HG03558 (cell line): ENCODE measurements around the gene VSNL1.
"Not testable (repeated sequence)": the region's sequence is repeated elsewhere in the genome, so short reads cannot be mapped to it uniquely, and the experiment has no call there.

Experiments
- ATAC-seq: cut with Tn5 transposase; IDR thresholded peaks from one replicate; pipeline ENCODE4 v1.9.1; 2021; ENCODE audit warnings: moderate number of reproducible peaks; ENCODE audit not compliant: unreplicated experiment; ENCODE audit errors: extremely low read depth

The VSNL1 gene

GRCh38 chr2:17540813-17541530 is 476 bp downstream of the VSNL1 start:
- no peak for ATAC-seq

DNA sequence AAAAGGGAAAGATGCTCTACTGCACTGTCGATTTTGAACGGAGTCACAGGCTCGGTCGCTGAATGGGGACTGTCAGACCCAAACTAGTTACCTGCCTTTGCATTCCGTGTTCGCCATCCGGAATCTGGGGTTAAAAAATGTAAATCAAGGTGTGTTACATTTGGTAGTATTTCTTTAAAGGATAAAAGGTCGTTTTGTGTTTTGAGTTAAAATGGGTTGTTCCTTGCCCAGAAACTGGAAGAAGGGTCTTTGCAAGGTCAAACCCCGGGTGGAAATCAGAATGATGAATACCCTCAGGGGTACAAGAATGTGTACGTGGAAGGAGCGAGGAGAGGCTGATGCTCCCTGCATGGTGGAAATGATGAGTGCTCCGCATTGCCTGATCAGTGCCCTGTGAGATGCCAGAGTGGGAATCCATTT is 1.0 kb downstream of the VSNL1 start:
- no peak for ATAC-seq

- ATAC-seq, result no peak
These were observed 2.0 kb downstream of the VSNL1 start for GRCh38 chr2:17542471-17542870.

DNA sequence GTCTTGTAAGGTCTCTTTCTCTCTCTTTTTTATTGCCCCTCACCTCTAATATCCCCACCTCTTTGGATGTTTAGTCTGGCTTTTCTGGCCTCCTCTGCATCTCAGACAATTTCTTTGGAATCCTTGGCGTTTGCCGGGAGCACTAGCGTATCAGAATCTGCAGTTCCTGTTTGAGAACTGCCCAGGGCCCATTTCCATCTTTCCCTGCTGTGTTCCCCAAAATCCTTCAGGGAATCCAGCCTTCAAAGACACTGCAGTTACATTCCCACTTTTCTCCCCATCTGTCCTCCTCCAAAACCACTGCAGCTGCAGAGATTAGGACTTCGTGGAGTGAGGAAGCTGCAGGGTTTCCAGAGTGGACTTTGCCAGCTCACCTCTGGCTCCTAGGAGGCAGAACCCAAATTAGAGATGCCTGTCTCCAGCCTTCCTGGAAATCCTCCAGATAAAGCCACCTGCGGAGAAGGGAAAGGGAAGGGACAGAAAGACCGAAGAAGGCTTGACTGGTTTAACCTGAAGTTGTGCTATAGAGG is 2.7 kb downstream of the VSNL1 start:
- no peak for ATAC-seq

DNA sequence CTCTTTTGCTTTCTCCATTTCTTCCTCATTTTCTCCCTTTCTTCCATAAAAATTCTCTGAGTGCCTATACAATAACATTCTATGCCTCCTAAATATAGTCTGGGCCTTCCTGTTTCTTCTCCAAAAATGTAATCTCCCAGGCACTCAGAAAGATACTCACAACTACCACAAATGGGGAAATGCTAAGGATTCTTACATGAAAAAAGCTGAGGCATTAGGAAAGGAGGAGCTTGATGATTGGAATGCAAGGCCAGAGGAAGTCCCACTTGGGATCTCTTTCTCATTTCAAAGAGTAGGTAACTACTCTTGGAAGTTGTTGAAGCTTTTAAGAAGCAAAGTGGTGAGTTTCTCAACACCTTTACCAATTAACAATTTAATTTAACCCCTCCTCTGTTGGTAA is 3.4 kb downstream of the VSNL1 start:
- no peak for ATAC-seq

GRCh38 chr2:17544256-17544655 is 3.8 kb downstream of the VSNL1 start:
- ATAC-seq, result no peak

- no peak for ATAC-seq
These were observed 5.5 kb downstream of the VSNL1 start for GRCh38 chr2:17545680-17546613.

- ATAC-seq, result no peak
These were observed 6.7 kb downstream of the VSNL1 start for GRCh38 chr2:17547237-17547636.

GRCh38 chr2:17547737-17548136 is 7.2 kb downstream of the VSNL1 start:
- ATAC-seq, result no peak

- ATAC-seq, result no peak
These were observed 10.4 kb downstream of the VSNL1 start for GRCh38 chr2:17550907-17551306.

GRCh38 chr2:17555150-17555549 is 14.7 kb downstream of the VSNL1 start:
- ATAC-seq, result no peak

GRCh38 chr2:17557596-17557995 is 17.1 kb downstream of the VSNL1 start:
- ATAC-seq, result no peak

DNA sequence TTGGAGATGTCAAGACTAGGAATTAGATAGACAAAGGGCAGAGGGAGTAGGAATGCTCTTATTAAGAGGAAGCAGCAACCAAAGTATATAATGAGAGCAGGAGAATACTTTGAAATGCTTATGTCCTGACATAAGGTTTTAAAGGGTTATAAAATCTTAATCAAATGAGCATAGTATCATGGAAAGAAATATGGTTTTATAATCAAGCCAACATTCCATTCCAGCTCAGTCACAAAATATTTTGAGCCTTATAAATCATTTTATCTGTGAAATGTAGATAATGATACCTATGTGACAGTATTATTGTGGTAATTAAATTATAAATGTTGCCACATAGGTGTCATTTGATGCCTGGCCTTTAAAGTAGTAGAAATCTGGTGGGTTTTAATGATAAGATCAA is 17.6 kb downstream of the VSNL1 start:
- ATAC-seq, result no peak

GRCh38 chr2:17558878-17559277 is 18.4 kb downstream of the VSNL1 start:
- no peak for ATAC-seq

GRCh38 chr2:17565726-17566125 is 25.2 kb downstream of the VSNL1 start:
- not testable (repeated sequence) for ATAC-seq

DNA sequence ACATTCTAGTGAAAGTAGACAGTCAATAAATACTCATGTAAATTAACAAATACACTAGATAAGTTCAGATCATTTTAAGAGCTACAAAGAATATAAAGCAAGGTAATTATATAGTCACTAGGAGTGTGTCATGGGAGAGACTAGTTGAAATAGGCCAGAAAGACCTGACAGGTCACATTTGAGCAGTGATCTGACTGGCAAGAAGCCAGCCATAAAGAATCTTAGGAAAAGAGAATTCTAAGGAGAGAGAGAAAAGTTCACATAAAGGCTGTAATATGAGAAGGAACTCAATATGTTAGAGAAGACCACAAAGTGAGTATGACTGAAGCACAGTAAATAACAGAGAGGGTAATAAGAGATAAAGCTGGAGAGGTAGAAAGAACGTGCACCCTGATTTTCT is 31.2 kb downstream of the VSNL1 start:
- no peak for ATAC-seq

- no peak for ATAC-seq
These were observed 32.7 kb downstream of the VSNL1 start for GRCh38 chr2:17573085-17573803.

DNA sequence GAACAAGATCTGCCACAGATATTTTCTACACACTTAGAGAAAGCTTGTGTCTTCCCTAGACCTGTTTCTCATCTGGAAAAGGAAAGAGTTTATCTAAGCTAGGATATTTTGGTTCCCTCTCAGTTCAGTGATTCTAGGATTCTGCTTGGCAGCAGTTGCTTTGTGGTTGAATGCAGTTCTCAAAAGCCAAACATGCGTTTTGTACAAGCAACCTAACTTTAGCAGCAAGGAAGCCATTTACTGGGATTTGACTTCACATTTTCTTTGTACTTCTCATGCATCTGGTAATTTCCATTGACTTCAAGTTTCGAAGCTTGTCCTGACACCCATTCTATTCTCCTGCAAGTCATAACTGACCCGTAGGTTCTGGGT is 33.3 kb downstream of the VSNL1 start:
- ATAC-seq, result no peak

GRCh38 chr2:17574406-17575073 is 34.0 kb downstream of the VSNL1 start:
- no peak for ATAC-seq

GRCh38 chr2:17576802-17577201 is 36.3 kb downstream of the VSNL1 start:
- no peak for ATAC-seq
